Adrenal gland (tissue), 12 donors: ENCODE measurements around the gene DIAPH2. TPM values are rescaled to one million over a fixed set of nuclear protein-coding genes. Genes with fewer than 3 reads are reported as not detected.

Experiments
- DNase-seq, 7 donors: peaks; one replicate each; pipeline ENCODE4 v3.0.0-alpha.2; 2019 to 2020
- H3K27ac ChIP-seq, 5 donors: fragments of 200-600 bp; sonication (generic) in 4 of 5; 1 replicate in 3 of 5; 2 replicates in 2 of 5; pipeline versions ENCODE4 v1.5.1 to v1.8.0; 2016 to 2020; ENCODE audit warnings: mild to moderate bottlenecking in 1 of 5
- H3K27me3 ChIP-seq: fragments of 200-600 bp; 2 replicates; pipeline ENCODE4 v1.8.0; 2021
- H3K36me3 ChIP-seq, 2 donors: fragments of 200-600 bp; replicated peaks in 1 of 2; 1 replicate in 1 of 2; 2 replicates in 1 of 2; pipeline versions ENCODE4 v1.5.1 to v1.8.0; 2018 to 2022
- H3K4me1 ChIP-seq, 2 donors: fragments of 200-600 bp; replicated peaks in 1 of 2; 1 replicate in 1 of 2; 2 replicates in 1 of 2; pipeline versions ENCODE4 v1.5.1 to v1.8.0; 2018 to 2021
- H3K4me3 ChIP-seq, 4 donors: fragments of 200-600 bp; sonication (generic) in 3 of 4; one replicate each; pipeline ENCODE4 v1.5.1; 2016 to 2018
- H3K9me3 ChIP-seq, 3 donors: fragments of 200-600 bp; sonication (generic) in 1 of 3; replicated peaks in 1 of 3; 1 replicate in 2 of 3; 2 replicates in 1 of 3; pipeline versions ENCODE4 v1.5.1 to v1.8.0; 2016 to 2021
- CTCF ChIP-seq, 6 experiments: fragments of 450-650 bp in 4 of 6; fragments of 200-600 bp in 2 of 6; sonication (generic) in 1 of 6; IDR thresholded peaks; 1 replicate in 5 of 6; 2 replicates in 1 of 6; pipeline versions ENCODE4 v1.5.1 to v1.8.0; 2016 to 2021; ENCODE audit warnings: antibody characterized with exemption in 6 of 6, mild to moderate bottlenecking in 2 of 6, moderate library complexity in 1 of 6
- POLR2A ChIP-seq, 2 donors: fragments of 450-650 bp; IDR thresholded peaks; one replicate each; pipeline ENCODE4 v1.6.1; 2017; ENCODE audit warnings: antibody characterized with exemption in 2 of 2, mild to moderate bottlenecking in 2 of 2, moderate library complexity in 1 of 2
- WGBS, 4 donors: extraction: QIAGEN DNeasy Blood & Tissue Kit in 2 of 4; methylation state at CpG; one replicate each; pipeline versions ENCODE4 v1.1.5 to v1.1.7; 2013 to 2017; 5-methylcytosine and 5-hydroxymethylcytosine counted together
- intact Hi-C, 2 donors: fragments of 100-400 bp; cut with DNase I; formaldehyde crosslinking; loops; one replicate each; pipeline versions ENCODE4 v1.14.1 to v1.15.0; 2022 to 2023
- polyA plus RNA-seq, 3 donors: library from polyadenylated mRNA; stranded (reverse); fragments of 200-250 nt in 2 of 3; fragments of 350-450 nt in 1 of 3; fragmentation: Illumina TruSeq in 1 of 3; extraction: RNeasy Lipid Tissue Mini Kit (QIAGEN cat#74804) in 1 of 3; gene quantifications; one replicate each; pipeline ENCODE4 v1.2.3, GENCODE V29; 2013 to 2014
- total RNA-seq, 9 donors: library from RNA; depleted of rRNA in 4 of 9; stranded (reverse); fragments of >200 nt in 4 of 9; fragments of 120-200 nt in 1 of 9; fragmentation: NEBNext Ultra II Directional in 1 of 9; extraction: Animal tissue kit (Norgen Biotek cat#: 25700) in 1 of 9; gene quantifications; one replicate each; pipeline versions ENCODE4 v1.1.0 to v1.2.4, GENCODE V29; 2013 to 2023
- donor health status: healthy with polysubstance abuse.
- donor health status: Bipolar disorder and iron deficiency.
- donor health status: DM: yes; HTN: yes; CAD: no.
- donor health status: DM: no; HTN: no; CAD: no.
- donor health status: DM: no; HTN: no; CAD: no.
- donor health status: DM: yes; HTN: yes; CAD: no.

Gene DIAPH2
- total and polyA plus RNA-seq, 12 donors = 3.2 to 33.3 (median 12.3) TPM

GRCh38 chrX:96824166-96824565 is 139.5 kb downstream of the DIAPH2 start:
- Histone ChIP-seq H3K4me3 (no peak overlapping the region), H3K36me3 (no peaks in the 10 kb centered on the region), H3K4me1 (no peaks in the 10 kb centered on the region), H3K27me3 (no peaks in the 10 kb centered on the region), H3K9me3 (no peaks in the 10 kb centered on the region), H3K27ac (no peak overlapping the region)
- WGBS, 4 donors = 74 to 98% (median 89%) methylated on average over 3 of the region's 3 CpGs
- intact Hi-C loops = no loop called here
- no peak for DNase-seq
- TF ChIP-seq CTCF (IDR thresholded peaks at IDR 0.05) (no peak), POLR2A (IDR thresholded peaks at IDR 0.05) (no peak)

- H3K36me3 ChIP-seq = no peaks in the 10 kb centered on the region
- H3K9me3 ChIP-seq = no peaks in the 10 kb centered on the region
- no peak for DNase-seq
- no peaks in the 10 kb centered on the region for H3K4me1 ChIP-seq
- 72 to 100% (median 90%) methylated on average over 2 of the region's 2 CpGs for WGBS, 4 donors
- H3K27ac ChIP-seq = no peak overlapping the region
- no peak for TF ChIP-seq CTCF (IDR thresholded peaks at IDR 0.05)
- TF ChIP-seq POLR2A (IDR thresholded peaks at IDR 0.05) = no peak
- no peaks in the 10 kb centered on the region for H3K27me3 ChIP-seq
- H3K4me3 ChIP-seq = no peak overlapping the region
- intact Hi-C loops = no loop called here
Measured at GRCh38 chrX:96833333-96833732, 148.7 kb downstream of the DIAPH2 start.

GRCh38 chrX:96834137-96834536 is 149.5 kb downstream of the DIAPH2 start:
- DNase-seq = no peak
- 64 to 95% (median 75%) methylated on average over 1 of the region's 1 CpG for WGBS, 4 donors
- no peak overlapping the region for H3K4me3 ChIP-seq
- no peaks in the 10 kb centered on the region for H3K4me1 ChIP-seq
- no peak overlapping the region for H3K27ac ChIP-seq
- no peaks in the 10 kb centered on the region for H3K36me3 ChIP-seq
- no peaks in the 10 kb centered on the region for H3K9me3 ChIP-seq
- no peaks in the 10 kb centered on the region for H3K27me3 ChIP-seq
- TF ChIP-seq CTCF (IDR thresholded peaks at IDR 0.05) = no peak
- TF ChIP-seq POLR2A (IDR thresholded peaks at IDR 0.05) = no peak
- intact Hi-C loops = no loop called here

GRCh38 chrX:96835660-96836289 is 151.1 kb downstream of the DIAPH2 start:
- no peak for TF ChIP-seq POLR2A (IDR thresholded peaks at IDR 0.05)
- TF ChIP-seq CTCF (IDR thresholded peaks at IDR 0.05) = no peak
- intact Hi-C loops = no loop called here
- Histone ChIP-seq H3K27ac (no peak overlapping the region), H3K9me3 (no peaks in the 10 kb centered on the region), H3K4me3 (no peak overlapping the region), H3K36me3 (no peaks in the 10 kb centered on the region), H3K27me3 (no peaks in the 10 kb centered on the region), H3K4me1 (no peaks in the 10 kb centered on the region)
- 67 to 91% (median 80%) methylated on average over 3 to 5 of the region's 5 CpGs for WGBS, 4 donors
- no peak for DNase-seq
